Activated naive CD4-positive, alpha-beta T cell (primary cell): Measurements from ENCODE around the gene QRFPR.
A peak's percentile ranks its signal among the peaks of the same experiment; 100 is the strongest.
"Not testable (repeated sequence)": the region's sequence is repeated elsewhere in the genome, so short reads cannot be mapped to it uniquely, and the experiment has no call there.

ENCODE experiments used
- DNase-seq, 4 experiments: peaks; one replicate each; lab custom pipeline; 2025; lab: John Stamatoyannopoulos, UW

The QRFPR gene

GRCh38 chr4:121339307-121339706 lies 41.5 kb downstream of the QRFPR start:
- no peak for DNase-seq

- DNase-seq, result no peak
These were observed 42.3 kb downstream of the QRFPR start for GRCh38 chr4:121338518-121338917.

- no peak for DNase-seq
These were observed 44.1 kb downstream of the QRFPR start for GRCh38 chr4:121336706-121337105.

GRCh38 chr4:121330180-121330665 lies 50.6 kb downstream of the QRFPR start:
- DNase-seq, result no peak

GRCh38 chr4:121326597-121326996 lies 54.2 kb downstream of the QRFPR start:
- DNase-seq, result no peak

- DNase-seq, result no peak
These were observed 56.5 kb downstream of the QRFPR start for GRCh38 chr4:121324331-121324730.

GRCh38 chr4:121321466-121321865 lies 59.4 kb downstream of the QRFPR start:
- no peak for DNase-seq

GRCh38 chr4:121316091-121316490 lies 64.7 kb downstream of the QRFPR start:
- DNase-seq, result no peak

GRCh38 chr4:121313430-121313829 lies 67.4 kb downstream of the QRFPR start:
- DNase-seq, result not testable (repeated sequence)

- DNase-seq, result no peak
These were observed 72.0 kb downstream of the QRFPR start for GRCh38 chr4:121308828-121309227.

- DNase-seq, result no peak
These were observed 72.5 kb downstream of the QRFPR start for GRCh38 chr4:121308328-121308663.

- peak in 1 of 4 experiments; percentile 0 for DNase-seq
These were observed 73.1 kb downstream of the QRFPR start for GRCh38 chr4:121307445-121308327.

- DNase-seq, result no peak
These were observed 73.9 kb downstream of the QRFPR start for GRCh38 chr4:121306931-121307330.

- no peak for DNase-seq
These were observed 75.9 kb downstream of the QRFPR start for GRCh38 chr4:121304893-121305292.

- no peak for DNase-seq
These were observed 81.5 kb downstream of the QRFPR start for GRCh38 chr4:121299367-121299766.

- no peak for DNase-seq
These were observed 97.5 kb downstream of the QRFPR start for GRCh38 chr4:121283319-121283718.

- no peak for DNase-seq
These were observed 100.4 kb downstream of the QRFPR start for GRCh38 chr4:121280425-121280824.

GRCh38 chr4:121278811-121279368 lies 101.9 kb downstream of the QRFPR start:
- no peak for DNase-seq
